HG02610 (cell line): ENCODE measurements around the gene SPAAR.
"Not testable (repeated sequence)": the region's sequence is repeated elsewhere in the genome, so short reads cannot be mapped to it uniquely, and the experiment has no call there.

Experiments used
- ATAC-seq: cut with Tn5 transposase; IDR thresholded peaks from one replicate; pipeline ENCODE4 v1.9.1; 2021; ENCODE audit warnings: mild to moderate bottlenecking, moderate library complexity; ENCODE audit not compliant: unreplicated experiment

The SPAAR gene

GRCh38 chr9:35903049-35903448 lies 6.2 kb upstream of the SPAAR start:
- ATAC-seq = no peak

DNA sequence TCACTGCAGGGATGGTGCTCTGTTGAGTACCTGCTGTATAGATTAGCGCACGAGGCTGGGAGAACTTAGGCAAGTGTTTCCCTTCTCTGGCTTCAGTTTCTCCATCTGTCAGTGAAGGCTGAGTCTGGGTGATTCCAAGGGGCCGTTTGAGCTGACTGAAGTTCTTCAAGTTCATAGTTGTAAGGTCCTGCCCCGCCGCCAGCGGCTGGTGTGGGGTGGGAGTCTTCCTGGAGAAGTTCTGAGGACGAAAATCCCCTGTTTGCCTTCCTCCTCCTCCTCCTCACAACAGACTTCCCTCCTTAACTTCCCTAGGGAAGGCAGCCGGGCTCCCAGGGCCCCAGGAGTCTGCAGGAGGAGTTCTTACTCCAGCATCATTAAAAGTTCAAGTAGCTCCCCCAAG lies 5.0 kb upstream of the SPAAR start:
- no peak for ATAC-seq

DNA sequence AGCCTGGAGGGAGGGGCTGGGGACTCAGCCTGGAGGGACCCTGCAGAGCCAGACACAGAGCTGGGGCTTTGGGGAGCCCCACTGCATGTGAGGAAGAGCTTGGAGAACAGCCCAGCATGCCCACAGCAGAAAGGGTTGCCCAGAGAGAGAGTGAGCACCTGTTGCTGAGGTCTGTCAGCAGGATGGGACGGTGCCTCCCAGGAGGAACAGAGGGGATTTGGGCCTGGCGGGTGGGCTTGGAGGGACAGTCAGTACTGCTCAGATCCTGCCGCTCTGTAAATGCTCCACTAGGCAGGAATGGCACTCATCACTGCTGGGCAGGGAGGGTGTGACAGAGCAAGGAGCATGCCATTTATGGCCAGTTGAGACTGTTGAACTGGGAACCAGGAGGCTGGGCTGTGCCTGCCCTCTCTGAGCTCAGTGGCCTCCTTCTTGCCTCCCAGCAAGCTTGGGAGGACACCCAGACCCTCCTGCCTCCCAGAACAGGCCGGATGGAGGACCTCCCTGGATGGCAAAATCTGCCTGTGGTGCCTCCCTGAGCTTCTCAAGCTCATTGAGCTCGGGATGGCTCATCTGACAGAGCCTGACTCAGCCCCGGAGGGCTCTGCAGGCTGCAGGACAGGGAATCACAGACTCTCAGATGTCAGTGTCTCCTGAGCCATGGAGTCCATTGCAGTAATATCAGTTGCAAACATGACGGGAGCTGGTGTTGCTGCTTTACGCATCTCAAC lies 4.1 kb upstream of the SPAAR start:
- no peak for ATAC-seq

- ATAC-seq = no peak
Measured at GRCh38 chr9:35905912-35906679, 3.2 kb upstream of the SPAAR start, which contains the start of gene HRCT1. HRCT1 (plus strand) TSS chr9:35906202; CDS start chr9:35906288, 86 bp downstream.

DNA sequence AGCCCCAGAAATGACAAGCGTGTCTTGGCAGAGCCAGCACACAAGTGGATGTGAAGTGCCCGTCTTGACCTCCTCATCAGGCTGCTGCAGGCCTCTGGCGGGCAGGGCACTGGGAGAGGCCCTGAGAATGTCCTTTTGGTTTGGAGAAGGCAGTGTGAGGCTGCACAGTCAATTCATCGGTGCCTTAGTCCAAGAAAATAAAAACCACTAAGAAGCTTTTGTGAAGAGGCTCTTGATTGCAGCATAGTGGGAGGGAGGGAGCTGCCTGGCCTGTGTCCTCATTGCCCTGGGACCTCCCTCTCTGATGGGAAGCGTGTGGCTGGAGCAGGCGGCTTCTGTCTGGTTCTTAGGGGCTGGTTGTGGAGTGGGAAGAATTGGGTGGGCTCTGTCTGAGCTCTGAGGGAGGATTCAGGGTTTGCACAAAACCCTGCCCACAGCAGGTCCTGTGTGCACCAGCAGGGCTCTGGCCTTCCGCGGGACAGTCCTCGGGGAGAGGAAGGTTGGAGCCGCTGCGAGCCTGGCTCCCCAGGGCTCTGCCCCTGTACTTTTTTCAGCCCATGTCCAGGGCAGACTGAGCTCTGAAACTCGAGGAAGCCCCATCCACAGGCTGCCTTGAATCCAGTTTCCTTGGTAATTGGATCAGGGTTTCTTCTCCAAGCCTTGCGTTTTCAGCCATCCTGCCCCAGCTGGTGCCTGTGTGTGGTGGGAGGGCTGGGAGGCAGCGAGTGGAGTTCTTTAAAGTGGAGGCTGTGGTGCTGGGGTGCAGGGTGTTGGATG lies 2.2 kb upstream of the SPAAR start:
- ATAC-seq = no peak

GRCh38 chr9:35907711-35908503 lies 1.4 kb upstream of the SPAAR start:
- no peak for ATAC-seq

GRCh38 chr9:35908504-35909125 lies 675 bp upstream of the SPAAR start:
- ATAC-seq = no peak

DNA sequence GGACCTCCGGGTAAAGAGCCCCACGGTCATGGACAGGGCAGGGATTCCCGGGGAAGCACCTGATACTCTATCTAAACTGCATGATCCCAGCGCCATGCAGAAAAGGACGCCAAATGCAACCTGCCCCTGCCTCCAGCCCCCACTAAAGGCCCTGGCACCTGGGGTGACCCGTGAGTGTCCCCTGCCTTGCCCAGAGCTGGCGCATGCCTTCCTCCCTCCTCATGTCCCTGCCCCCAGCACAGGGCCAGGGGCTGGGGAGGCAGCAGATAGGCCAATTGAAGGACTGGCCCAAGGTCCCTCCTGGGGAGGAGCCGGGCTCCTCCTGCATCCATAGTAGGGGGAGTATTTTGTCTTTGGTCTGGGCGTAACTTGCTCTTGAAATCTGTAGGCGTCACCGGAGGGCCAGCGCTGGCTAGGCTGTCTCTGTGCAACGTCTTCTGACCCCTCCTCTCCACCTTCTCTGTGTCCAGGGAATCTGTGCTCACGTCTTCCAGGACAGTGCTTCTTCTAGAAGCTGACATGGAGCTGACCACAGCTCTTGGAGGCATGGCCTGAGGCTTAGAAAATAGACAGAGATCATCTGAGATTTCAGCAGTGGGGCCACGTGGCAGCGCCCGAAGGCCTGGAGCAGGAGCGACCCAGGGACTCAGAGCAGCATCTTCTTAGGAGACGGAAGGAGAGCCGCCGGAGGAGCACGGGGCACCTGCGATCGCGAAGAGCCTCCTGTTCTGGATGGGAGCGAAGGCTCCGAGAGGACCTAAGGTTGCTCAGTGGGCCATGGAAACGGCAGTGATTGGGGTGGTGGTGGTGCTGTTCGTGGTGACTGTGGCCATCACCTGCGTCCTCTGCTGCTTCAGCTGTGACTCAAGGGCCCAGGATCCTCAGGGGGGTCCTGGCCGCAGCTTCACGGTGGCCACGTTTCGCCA lies 660 bp downstream of the SPAAR start:
- no peak for ATAC-seq

- ATAC-seq = no peak
Measured at GRCh38 chr9:35910613-35911359, 1.5 kb downstream of the SPAAR start.

DNA sequence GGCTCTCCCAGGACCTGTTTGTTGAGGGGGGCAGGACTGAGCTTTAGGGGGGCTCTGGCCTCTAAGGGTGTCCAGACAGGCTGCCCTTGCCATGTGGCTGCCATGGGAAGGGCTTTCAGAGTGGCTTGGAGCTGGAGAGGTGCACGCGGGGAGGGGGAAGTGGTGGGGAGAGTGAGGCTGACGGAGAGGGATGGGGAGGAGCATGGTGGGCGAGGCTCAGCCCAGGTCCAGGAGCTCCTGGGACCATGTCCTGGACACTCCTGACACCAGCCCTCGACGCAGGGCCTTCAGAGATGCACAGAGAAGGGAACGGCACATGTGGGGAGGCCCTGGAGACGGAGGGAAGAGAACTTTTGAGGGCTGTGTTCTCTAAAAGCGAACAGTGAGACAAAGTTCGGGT lies 2.4 kb downstream of the SPAAR start:
- ATAC-seq = no peak

DNA sequence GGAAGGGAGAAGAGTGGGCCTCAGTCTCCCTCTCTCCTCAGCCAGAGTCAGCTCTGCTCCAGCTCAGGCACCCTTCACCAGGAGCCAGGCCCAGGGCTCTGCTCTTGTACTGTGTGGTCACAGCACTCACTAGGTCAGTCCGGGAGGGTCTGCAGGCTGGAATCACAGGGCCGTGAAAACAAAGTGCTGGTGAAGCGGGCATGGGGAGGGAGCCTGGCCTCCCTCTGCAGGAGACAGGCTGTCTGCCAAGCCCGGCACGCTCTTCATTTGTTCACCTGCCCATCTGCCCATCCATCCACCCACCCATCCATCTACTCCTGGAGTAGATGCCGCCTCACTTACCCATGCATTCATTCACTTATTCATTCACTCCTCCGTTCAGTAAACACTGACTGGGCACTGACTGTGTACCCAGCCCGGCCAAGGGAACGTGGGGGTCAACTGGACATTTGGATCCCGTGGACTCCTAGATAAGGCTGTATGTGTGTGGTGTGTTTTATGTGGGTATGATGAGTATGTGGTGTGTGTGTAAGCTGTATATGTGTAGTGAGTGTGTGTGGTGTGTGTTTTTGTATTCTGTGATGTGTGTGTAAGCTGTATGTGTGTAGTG lies 3.6 kb downstream of the SPAAR start:
- no peak for ATAC-seq

GRCh38 chr9:35913429-35913828 lies 4.1 kb downstream of the SPAAR start:
- ATAC-seq = not testable (repeated sequence)

GRCh38 chr9:35914301-35914807 lies 5.1 kb downstream of the SPAAR start:
- ATAC-seq = no peak

- ATAC-seq = no peak
Measured at GRCh38 chr9:35915681-35916294, 6.5 kb downstream of the SPAAR start.

GRCh38 chr9:35917261-35917660 lies 8.0 kb downstream of the SPAAR start:
- ATAC-seq = no peak

- ATAC-seq = no peak
Measured at GRCh38 chr9:35918780-35919179, 9.5 kb downstream of the SPAAR start.

DNA sequence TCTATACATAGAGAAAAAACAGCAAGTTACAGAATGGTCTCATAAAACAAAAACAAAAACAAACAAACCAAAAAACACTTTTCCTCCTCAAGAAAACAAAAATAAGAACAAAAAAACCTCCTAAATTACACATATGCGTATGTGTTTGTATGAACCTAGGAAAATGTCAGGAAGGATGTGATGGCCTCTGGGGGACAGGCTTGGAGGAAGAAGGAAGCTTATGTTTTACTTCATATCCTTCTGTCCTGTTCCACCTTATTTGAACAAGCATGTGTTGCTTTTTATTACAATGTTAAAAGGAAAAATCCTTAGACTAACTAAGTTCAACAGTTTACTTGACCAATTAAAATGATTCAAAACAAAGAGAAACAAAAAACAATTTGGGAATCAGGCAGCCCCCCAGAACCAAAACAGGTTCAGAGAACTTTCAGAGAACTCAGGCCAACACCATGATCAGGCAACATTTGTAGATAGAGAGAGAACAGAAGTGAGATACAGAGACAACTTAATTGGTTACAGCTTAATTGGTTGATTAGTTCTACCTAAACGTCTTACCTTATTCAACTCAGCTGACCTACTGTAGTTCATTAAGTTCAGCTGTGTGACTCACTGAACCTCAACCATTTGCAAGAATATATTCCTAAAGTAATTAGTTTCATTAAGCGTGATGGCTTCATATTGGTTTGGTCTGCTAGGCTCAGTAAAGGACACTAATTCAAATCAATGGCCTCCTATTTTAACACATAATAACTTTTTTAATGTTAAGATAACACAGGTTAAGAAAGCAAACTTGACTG lies 10.1 kb downstream of the SPAAR start:
- ATAC-seq = no peak
